ENCODE results near the gene ASTN2.

Gene ASTN2

DNA sequence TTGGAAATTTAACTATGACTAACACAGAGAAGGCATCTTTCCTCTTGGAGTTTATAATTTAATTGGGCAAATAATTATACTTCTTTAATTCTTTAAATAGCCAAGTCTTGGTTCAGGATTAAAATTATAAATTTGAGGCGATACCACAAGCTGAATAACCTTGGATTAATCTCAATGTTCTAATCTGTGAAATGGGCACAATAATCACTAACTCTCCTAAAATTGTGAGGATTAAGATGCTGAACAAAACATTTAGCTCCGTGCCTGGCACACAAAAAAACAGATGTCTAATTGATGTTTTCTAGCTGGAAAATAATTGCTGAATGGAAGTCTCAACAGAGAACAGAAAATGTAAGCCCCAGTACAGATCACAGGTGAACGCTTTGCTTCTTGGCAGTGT is 797.5 kb downstream of the ASTN2 start:
- DNase-seq (ENCODE audit: insufficient read length, low spot score) = no peak
- FAIRE-seq = no peak

GRCh38 chr9:116616304-116616914 is 798.4 kb downstream of the ASTN2 start:
- no peak for FAIRE-seq
- no peak for DNase-seq (ENCODE audit: insufficient read length, low spot score)

GRCh38 chr9:116608064-116608463 is 806.8 kb downstream of the ASTN2 start:
- no peak for FAIRE-seq
- no peak for DNase-seq (ENCODE audit: insufficient read length, low spot score)

DNA sequence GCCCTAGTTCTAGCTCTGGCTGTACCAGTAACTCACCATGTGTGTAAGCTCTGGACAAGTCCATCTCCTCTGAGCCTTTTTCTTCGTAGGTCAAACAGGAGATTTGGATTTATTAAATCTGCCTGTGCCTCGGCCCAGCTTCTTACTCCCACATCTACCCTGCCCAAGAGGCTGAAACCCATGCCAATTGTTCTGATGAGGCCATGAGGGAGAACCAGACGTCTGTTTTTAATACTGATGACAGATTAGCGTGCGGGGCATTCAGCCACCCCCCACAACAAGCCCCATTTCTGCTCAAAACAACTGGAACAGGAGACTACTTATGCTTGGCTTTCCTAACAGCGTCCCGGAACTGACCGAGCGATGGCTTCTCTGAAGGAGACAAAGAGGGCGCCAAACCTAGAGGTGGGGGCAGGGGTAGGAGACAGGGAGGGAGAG is 808.9 kb downstream of the ASTN2 start:
- DNase-seq (ENCODE audit: insufficient read length, low spot score) (no peak), FAIRE-seq (no peak)

GRCh38 chr9:116605060-116605459 is 809.8 kb downstream of the ASTN2 start:
- FAIRE-seq (no peak), DNase-seq (ENCODE audit: insufficient read length, low spot score) (no peak)

GRCh38 chr9:116604251-116604650 is 810.6 kb downstream of the ASTN2 start:
- no peak for FAIRE-seq
- DNase-seq (ENCODE audit: insufficient read length, low spot score) = no peak

DNA sequence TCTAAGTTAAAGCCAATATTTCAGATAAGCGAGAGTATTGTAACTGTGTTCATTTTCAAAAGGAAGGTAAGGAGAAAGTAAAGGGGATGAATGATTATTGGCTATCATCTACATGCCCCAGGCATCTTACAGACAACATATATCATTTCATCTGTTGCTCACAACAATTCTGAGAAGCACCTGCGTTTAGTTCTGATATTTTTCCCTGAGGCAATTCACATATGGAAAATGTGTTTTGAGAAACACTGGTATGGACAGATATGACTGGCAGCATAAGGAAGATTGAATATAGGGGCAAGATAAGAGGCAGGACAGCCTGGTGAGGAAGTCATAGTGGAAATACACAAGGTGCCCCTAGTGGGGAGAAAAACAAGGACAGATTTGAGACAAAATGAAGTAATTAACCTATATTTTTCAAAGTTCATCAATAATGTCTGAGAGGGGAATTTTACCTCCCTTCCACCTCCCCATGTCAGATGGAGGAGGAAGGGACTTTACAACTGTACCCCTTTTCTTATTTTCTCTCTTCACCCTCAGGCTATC is 815.4 kb downstream of the ASTN2 start:
- DNase-seq (ENCODE audit: insufficient read length, low spot score) (no peak), FAIRE-seq (no peak)

- DNase-seq (ENCODE audit: insufficient read length, low spot score) = no peak
- FAIRE-seq = no peak
These were observed 818.2 kb downstream of the ASTN2 start for GRCh38 chr9:116596646-116597045.

DNA sequence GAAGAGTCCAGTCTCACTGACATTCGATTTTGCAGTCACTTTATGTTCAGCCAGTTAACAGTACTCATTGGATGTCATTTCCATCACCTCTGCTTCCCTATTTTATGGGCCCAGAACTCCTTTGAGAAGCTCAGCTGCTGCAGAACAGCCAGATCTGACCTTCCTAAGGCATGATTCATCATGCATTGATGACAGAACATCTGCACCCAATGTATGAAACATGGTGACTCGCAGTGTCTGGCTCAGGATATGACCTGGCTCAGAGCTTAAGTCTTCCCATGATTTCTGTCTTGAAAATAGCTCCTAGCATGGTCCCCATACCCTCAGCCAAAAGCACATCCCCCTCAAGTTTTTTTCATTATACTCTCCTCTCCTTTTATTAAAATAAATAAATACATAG is 820.3 kb downstream of the ASTN2 start:
- DNase-seq (ENCODE audit: insufficient read length, low spot score) (peak; percentile 14), FAIRE-seq (no peak)

- FAIRE-seq (no peak), DNase-seq (ENCODE audit: insufficient read length, low spot score) (no peak)
These were observed 821.9 kb downstream of the ASTN2 start for GRCh38 chr9:116592970-116593369.

GRCh38 chr9:116589392-116590354 is 825.2 kb downstream of the ASTN2 start:
- FAIRE-seq (no peak), DNase-seq (ENCODE audit: insufficient read length, low spot score) (peak; percentile 18)

DNA sequence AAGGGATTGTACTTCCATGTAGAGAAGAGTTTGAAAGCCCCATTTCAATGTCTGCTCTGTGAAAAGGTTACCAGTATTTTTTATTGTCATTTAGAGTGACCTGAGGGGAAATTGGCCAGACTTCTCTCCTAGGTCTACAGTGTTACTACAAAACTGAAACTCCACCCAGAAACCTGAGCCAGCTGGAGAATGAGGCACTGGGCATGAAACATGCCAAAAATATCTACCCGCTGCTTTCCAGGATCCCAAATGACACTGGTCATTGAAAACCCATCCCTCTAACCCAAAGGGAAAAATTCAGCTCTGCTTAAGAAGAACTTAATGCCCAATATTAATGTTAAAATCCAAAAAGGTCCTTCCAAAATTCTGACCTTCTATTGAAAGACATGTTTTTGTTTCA is 826.9 kb downstream of the ASTN2 start:
- no peak for DNase-seq (ENCODE audit: insufficient read length, low spot score)
- no peak for FAIRE-seq

DNA sequence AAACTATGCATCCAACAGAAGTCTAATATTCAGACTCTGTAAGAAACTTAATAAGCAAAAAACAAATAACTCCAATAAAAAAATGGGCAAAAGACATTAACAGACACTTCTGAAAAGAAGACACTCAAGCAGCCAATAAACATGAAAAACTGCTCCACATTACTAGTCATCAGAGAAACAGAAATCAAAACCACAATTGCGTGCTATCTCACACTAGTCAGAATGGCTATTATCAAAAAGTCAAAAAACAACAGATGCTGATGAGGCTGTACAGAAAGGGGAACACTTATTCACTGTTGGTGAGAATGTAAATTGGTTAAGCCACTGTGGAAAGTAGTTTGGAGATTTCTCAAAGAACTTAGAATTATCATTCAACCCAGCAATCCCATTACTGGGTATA is 829.0 kb downstream of the ASTN2 start:
- FAIRE-seq (no peak), DNase-seq (ENCODE audit: insufficient read length, low spot score) (no peak)

DNA sequence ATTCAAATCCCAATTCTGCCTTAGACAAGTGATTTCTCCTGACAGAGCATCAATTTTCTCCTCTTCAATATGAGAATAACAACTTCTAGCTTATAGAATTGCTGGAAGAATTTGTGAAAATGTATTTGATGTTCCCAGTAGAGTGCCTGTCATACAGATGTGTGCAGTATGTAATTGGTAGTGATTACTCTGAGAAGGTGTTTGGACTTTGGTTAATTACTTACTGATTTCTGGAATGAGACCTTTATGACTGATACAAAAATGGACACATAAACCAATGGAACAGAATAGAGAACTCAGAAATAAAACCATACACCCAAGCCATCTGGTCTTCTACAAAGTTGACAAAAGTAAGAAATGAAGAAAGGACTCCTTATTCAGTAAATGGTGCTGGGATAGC is 829.7 kb downstream of the ASTN2 start:
- no peak for FAIRE-seq

DNA sequence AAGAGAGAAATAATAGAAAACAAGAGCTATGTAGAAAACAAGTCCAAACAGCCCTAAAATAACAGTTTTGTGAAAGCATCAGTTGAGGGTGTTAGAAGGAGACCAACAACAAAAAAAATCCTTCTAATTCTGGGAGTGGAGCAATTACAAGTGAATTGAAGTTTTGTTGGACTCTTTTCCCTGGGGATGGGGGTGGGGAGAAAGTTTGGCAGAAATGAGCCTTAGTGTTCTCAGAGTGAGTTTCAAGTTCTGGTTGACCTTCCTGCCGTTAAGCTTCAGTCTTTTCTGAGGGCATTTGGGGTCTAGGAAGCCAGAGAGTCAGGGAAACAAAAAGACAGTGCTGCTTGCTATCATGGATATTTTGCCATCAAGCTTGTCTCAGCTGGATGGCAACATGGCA is 834.0 kb downstream of the ASTN2 start:
- no peak for FAIRE-seq
- DNase-seq (ENCODE audit: insufficient read length, low spot score) = no peak

More for the DNA sequence above, 829.7 kb downstream of the ASTN2 start:
- no peak for DNase-seq (ENCODE audit: insufficient read length, low spot score)

- FAIRE-seq (no peak), DNase-seq (ENCODE audit: insufficient read length, low spot score) (no peak)
These were observed 838.5 kb downstream of the ASTN2 start for GRCh38 chr9:116576386-116576785.

DNA sequence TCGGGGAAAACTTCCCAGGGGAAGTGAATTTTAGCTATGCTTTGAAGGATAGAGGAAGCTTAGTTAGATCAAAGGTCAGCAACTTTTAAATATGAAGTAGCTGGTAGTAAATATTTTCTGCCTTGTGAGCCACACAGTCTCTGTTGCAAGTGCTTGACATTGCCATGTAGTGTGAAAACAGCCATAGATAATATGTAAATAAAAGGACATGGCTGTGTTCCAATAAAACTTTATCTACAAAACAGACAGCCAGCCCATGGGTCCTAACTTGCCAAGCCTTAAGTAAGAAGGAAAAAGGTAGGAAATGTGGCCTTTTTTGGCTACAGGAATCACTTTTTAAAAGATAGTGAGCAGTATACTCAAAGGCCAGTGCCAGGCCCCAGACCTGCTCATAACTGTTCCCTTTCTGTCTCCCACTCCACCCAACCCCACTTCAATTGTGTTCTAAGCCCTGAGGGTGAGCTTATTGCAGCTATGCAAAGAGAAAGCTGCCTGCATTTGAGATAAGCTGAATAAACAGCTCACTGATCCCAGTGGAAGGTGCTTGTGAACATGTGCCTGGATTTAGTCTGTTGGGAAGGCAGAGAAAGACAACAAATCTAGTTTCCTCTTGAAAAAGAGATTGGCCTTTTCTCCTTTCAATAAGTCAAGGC is 840.7 kb downstream of the ASTN2 start:
- no peak for DNase-seq (ENCODE audit: insufficient read length, low spot score)
- no peak for FAIRE-seq

- FAIRE-seq (no peak), DNase-seq (ENCODE audit: insufficient read length, low spot score) (peak; percentile 83)
These were observed 842.6 kb downstream of the ASTN2 start for GRCh38 chr9:116572095-116572748.

DNA sequence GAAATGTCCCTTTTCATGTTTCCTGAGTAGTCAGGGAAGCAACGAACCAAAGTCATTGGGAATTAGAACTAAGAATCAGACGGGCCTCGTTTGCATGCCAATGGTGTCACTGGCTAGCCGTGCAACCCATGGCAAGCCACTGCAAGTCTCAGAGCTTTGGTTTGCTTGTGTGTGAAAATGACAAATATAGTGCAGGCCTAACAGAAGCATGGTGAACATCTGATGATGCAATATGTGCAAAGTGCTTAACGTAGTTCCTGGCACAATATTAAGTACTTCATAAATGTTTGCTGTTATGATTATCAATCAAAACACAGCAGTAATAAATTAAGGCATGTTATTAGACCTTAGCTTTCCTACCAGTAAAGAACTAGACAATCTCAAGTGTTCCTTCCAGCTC is 845.7 kb downstream of the ASTN2 start:
- FAIRE-seq = no peak

DNA sequence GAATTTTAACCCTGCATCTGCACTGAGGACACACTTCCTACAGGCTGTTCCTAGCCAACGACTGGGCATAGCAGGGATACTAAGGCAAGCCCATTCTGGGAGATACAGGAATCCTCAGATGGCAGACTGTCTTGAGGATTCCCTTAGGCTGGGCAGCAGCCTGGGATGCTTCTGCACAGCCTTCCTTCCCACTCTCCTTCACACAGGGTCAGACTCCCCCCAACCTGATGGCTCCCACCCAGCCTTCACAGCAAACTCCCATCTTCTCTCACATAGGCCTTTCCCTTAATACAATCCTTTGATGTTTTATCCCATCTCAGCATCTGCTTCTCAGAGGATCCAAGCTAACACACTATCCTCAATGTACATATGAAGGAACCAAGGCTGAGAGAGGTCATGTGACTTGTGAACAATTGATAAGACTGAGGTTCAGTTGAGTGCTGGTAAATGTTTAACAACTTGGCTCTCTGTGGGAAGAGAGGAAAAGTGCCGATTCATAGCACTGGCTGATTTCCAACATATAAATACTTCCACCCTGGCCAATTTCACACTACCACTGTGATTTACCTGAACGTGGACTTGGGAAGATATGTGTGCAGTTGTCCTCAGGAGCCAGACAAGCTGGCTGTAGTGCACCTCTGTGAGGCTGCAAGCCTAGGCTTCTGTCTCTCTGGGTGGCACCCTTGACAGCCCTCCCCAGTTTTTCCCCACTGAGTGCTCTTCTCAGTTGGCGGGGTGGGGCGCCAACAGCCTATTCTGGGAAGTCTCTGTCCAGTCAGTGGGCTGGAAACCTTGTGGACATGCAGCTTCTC is 848.0 kb downstream of the ASTN2 start:
- no peak for DNase-seq (ENCODE audit: insufficient read length, low spot score)

More for the DNA sequence above, 845.7 kb downstream of the ASTN2 start:
- no peak for DNase-seq (ENCODE audit: insufficient read length, low spot score)

More for the DNA sequence above, 848.0 kb downstream of the ASTN2 start:
- FAIRE-seq = no peak

Measured in HTR-8/SVneo (cell line).